Right ventricle myocardium inferior (tissue), 1 donor: ENCODE results near the gene NACC2. TPM values are rescaled to one million over a fixed set of nuclear protein-coding genes. Genes with fewer than 3 reads are reported as not detected.
"Not testable (repeated sequence)": the region's sequence is repeated elsewhere in the genome, so short reads cannot be mapped to it uniquely, and the experiment has no call there.

Experiments used
- ATAC-seq: fragments of 200-7000 bp; cut with Tn5 transposase; one replicate; pipeline ENCODE4 v1.9.1; 2020; ENCODE audit warnings: mild to moderate bottlenecking, moderate library complexity
- DNase-seq: peaks from one replicate; pipeline ENCODE4 v3.0.0; 2021; ENCODE audit errors: missing footprints
- intact Hi-C: fragments of 100-400 bp; cut with DNase I; formaldehyde crosslinking; loops from one replicate; pipeline ENCODE4 v1.11.0; 2022
- total RNA-seq: library from RNA; stranded (reverse); fragmentation: NEBNext Ultra II Directional; extraction: Animal tissue kit (Norgen Biotek cat#: 25700); gene quantifications from one replicate; pipeline ENCODE4 v1.2.1, GENCODE V29; 2021
- donor health status: DM: no; HTN: yes; CAD: no; lungs with severe emphysema.

Gene NACC2
- total RNA-seq, 1 donor from 2014 or later = 37.0 TPM

GRCh38 chr9:136045595-136046553, 49.2 kb downstream of the NACC2 start:
- ATAC-seq = peak; percentile 31
- intact Hi-C loops = no loop called here
- DNase-seq = peak; percentile 88

- no peak for ATAC-seq
- intact Hi-C loops = no loop called here
- peak; percentile 69 for DNase-seq
These were observed 50.0 kb downstream of the NACC2 start for GRCh38 chr9:136044971-136045594.

GRCh38 chr9:136044207-136044970, 50.7 kb downstream of the NACC2 start:
- peak; percentile 35 for DNase-seq
- intact Hi-C loops = no loop called here
- ATAC-seq = no peak

- intact Hi-C loops = no loop called here
- DNase-seq = peak; percentile 9
- ATAC-seq = no peak
These were observed 51.6 kb downstream of the NACC2 start for GRCh38 chr9:136043441-136043991.

GRCh38 chr9:136042541-136042940, 52.5 kb downstream of the NACC2 start:
- no peak for ATAC-seq
- intact Hi-C loops = no loop called here

GRCh38 chr9:136040848-136041247, 54.2 kb downstream of the NACC2 start:
- DNase-seq = peak; percentile 18
- ATAC-seq, intact Hi-C loops: not testable (repeated sequence)

More at GRCh38 chr9:136042541-136042940, 52.5 kb downstream of the NACC2 start:
- DNase-seq = no peak

- intact Hi-C loops = no loop called here
- ATAC-seq (no peak), DNase-seq (no peak)
These were observed 55.6 kb downstream of the NACC2 start for GRCh38 chr9:136039488-136039887.

- intact Hi-C loops = no loop called here
- no peak for ATAC-seq
- DNase-seq = no peak
These were observed 58.2 kb downstream of the NACC2 start for GRCh38 chr9:136036848-136037247.

- intact Hi-C loops = no loop called here
- DNase-seq (no peak), ATAC-seq (no peak)
These were observed 59.0 kb downstream of the NACC2 start for GRCh38 chr9:136036050-136036449.

GRCh38 chr9:136031741-136032730, 63.1 kb downstream of the NACC2 start:
- intact Hi-C loops = no loop called here
- DNase-seq = peak; percentile 25
- ATAC-seq = no peak

- ATAC-seq (no peak), DNase-seq (no peak)
- intact Hi-C loops = no loop called here
These were observed 64.0 kb downstream of the NACC2 start for GRCh38 chr9:136031094-136031493.

- DNase-seq (no peak), ATAC-seq (no peak)
- intact Hi-C loops = no loop called here
These were observed 65.5 kb downstream of the NACC2 start for GRCh38 chr9:136029556-136029955.

- ATAC-seq = no peak
- intact Hi-C loops = no loop called here
These were observed 66.2 kb downstream of the NACC2 start for GRCh38 chr9:136028760-136029470.

GRCh38 chr9:136026943-136027289, 68.2 kb downstream of the NACC2 start:
- intact Hi-C loops, ATAC-seq: not testable (repeated sequence)
- peak; percentile 51 for DNase-seq

More at GRCh38 chr9:136028760-136029470, 66.2 kb downstream of the NACC2 start:
- DNase-seq = peak; percentile 43

GRCh38 chr9:136026266-136026942, 68.7 kb downstream of the NACC2 start:
- no peak for ATAC-seq
- intact Hi-C loops = no loop called here
- no peak for DNase-seq

- peak; percentile 43 for DNase-seq
- intact Hi-C loops = no loop called here
- ATAC-seq = no peak
These were observed 69.6 kb downstream of the NACC2 start for GRCh38 chr9:136025481-136025880.
